Natural killer cell treated with Interleukin-12 subunit alpha and Interleukin-12 subunit beta and Interleukin-15 and Interleukin-18, amount 100 ng/mL, for 72 hours (primary cell): ENCODE data around the gene IBA57. TPM values are rescaled to one million over a fixed set of nuclear protein-coding genes. Genes with fewer than 3 reads are reported as not detected.

ENCODE experiments used
- ATAC-seq, 2 donors: fragments of 150-1000 bp; cut with Tn5 transposase in 1 of 2; sonication (Bioruptor Pico), chemical (Tn5 transposase) in 1 of 2; 2 replicates each; pipeline ENCODE4 v1.10.0; 2021
- DNase-seq: peaks from one replicate; pipeline ENCODE4 v3.0.0; 2022; ENCODE audit warnings: low spot score
- H3K27ac Mint-ChIP-seq, 2 donors: 1 replicate in 1 of 2; 2 replicates in 1 of 2; pipeline ENCODE4 v1.8.0; 2022; ENCODE audit warnings: mixed read lengths in 2 of 2, mild to moderate bottlenecking in 1 of 2, moderate library complexity in 1 of 2
- H3K27me3 Mint-ChIP-seq, 2 donors: 1 replicate in 1 of 2; 2 replicates in 1 of 2; pipeline ENCODE4 v1.8.0; 2022; ENCODE audit warnings: mixed read lengths in 2 of 2
- H3K36me3 Mint-ChIP-seq: one replicate; pipeline ENCODE4 v1.8.0; 2022; ENCODE audit warnings: mixed read lengths
- H3K4me1 Mint-ChIP-seq, 2 donors: 1 replicate in 1 of 2; 2 replicates in 1 of 2; pipeline ENCODE4 v1.8.0; 2022; ENCODE audit warnings: low read depth in 2 of 2, mixed read lengths in 2 of 2, mild to moderate bottlenecking in 1 of 2
- H3K4me3 Mint-ChIP-seq: one replicate; pipeline ENCODE4 v1.8.0; 2022; ENCODE audit warnings: mixed read lengths
- H3K9me3 Mint-ChIP-seq: 2 replicates; pipeline ENCODE4 v1.8.0; 2022; ENCODE audit warnings: mixed read lengths
- total RNA-seq, 2 donors: library from RNA; stranded (reverse); gene quantifications; one replicate each; pipeline ENCODE4 v1.2.3, GENCODE V29; 2022

Gene IBA57
- total RNA-seq, result 1 to 10 TPM; 6.8 to 7.9 TPM

DNA sequence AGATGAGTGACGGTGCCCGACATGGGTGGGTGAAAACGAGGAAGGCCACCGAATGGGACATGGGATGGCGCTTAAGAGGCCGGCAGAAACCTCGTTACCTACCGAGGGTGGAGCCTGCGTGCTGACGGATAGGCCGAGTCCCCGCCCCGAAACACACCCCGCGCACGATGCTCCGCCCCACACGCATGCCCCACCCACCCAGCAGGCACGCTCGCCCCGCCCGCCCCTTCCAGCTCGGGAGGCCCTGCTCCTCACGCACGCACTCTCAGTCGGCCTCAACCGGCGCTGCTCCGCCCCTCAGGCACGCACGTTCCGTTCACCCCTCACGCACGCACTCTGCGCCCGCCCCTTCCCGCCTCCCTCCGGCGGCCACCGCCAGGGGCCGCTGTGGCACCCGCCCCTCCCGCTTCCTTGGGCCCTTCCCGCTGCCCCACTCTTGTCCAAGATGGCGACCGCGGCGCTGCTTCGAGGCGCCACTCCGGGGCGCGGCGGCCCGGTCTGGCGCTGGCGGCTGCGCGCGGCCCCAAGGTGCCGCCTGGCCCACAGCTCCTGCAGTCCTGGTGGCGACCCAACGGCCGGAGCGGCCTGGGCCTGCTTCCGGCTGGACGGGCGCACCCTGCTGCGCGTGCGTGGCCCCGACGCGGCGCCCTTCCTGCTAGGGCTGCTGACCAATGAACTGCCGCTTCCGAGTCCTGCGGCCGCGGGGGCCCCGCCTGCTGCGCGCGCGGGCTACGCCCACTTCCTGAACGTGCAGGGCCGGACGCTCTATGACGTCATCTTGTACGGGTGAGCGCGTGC is at the start of gene IBA57:
TSS of gene IBA57 (plus strand) at position 433 of the 798 bp plus-strand sequence. CDS start at position 446, 13 bp downstream.
- no peaks in the 10 kb centered on the region for H3K9me3 Mint-ChIP-seq
- ATAC-seq, result peak; percentile 93 to 94
- H3K4me1 Mint-ChIP-seq, result peaks cover 22 to 30% of the 10 kb centered on the region in 2 donors
- H3K27ac Mint-ChIP-seq, result peak within 1 kb of the TSS; percentile 60 to 87
- no peaks in the 10 kb centered on the region for H3K27me3 Mint-ChIP-seq
- H3K4me3 Mint-ChIP-seq, result peak within 1 kb of the TSS; percentile 89
- DNase-seq, result peak; percentile 100
- H3K36me3 Mint-ChIP-seq, result no peaks in the 10 kb centered on the region

DNA sequence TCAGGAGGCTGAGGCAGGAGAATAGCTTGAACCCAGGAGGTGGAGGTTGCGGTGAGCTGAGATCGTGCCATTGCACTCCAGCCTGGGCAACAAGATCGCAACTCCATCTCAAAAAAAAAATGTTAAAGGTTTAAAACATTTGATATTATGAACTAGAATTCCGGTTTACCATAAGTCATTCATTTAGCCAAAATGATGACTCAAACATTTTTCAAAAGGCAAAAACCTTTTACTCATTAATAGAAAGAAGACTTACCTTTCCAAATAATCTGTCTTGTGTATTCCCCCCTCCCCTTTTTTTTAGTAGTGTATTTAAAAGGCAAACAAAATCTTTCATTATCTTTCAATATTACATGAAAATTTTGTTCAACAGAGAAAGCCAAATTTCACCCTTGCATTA is 48.3 kb upstream of the IBA57 start:
- Mint-ChIP-seq H3K27me3 (no peaks in the 10 kb centered on the region), H3K4me1 (no peaks in the 10 kb centered on the region), H3K27ac (no peak overlapping the region), H3K4me3 (no peak overlapping the region), H3K36me3 (peaks cover 5% of the 10 kb centered on the region), H3K9me3 (no peaks in the 10 kb centered on the region)
- no peak for DNase-seq
- ATAC-seq, result no peak

DNA sequence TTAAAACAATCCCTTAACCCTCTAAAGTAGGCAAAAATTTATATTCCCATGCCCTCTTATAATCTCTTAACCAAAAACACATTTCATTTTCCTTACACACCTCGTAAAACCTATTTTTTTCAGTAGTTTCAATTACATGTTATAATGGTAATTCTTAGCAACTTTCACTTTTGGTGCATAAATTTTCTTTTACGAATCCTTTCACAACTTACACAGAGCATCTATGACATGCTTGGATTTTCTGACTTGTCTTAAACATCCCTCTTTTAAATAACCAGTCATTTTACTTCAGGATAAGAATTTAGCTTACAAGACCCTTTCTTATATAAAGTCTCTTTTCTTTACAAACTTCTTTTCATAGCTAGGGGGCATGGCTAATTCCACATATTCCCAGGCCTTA is 47.6 kb upstream of the IBA57 start:
- Mint-ChIP-seq H3K27ac (no peak overlapping the region), H3K9me3 (no peaks in the 10 kb centered on the region), H3K4me1 (no peaks in the 10 kb centered on the region), H3K27me3 (peaks cover 0 to 4% of the 10 kb centered on the region in 2 donors), H3K4me3 (no peak overlapping the region), H3K36me3 (peaks cover 5% of the 10 kb centered on the region)
- no peak for ATAC-seq
- DNase-seq, result no peak

DNA sequence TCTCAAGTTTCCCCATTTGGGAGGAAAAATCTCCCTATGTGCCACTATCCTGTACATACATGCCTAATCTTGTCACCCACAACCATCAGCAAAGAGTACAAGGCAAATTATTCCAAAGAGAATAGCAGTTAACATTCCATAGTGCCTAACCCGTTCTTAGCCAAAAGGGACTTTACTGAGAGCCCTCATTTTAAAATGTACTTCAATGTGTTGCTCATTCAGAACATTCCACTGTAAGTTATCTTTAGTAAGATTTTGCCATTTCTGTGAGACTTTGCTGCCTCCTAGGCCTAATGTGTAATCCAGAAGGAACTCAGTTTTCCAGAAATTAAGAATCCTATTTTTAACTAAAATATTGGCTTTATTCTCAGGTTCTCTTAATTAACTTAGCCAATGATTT is 45.3 kb upstream of the IBA57 start:
- Mint-ChIP-seq H3K27ac (no peak overlapping the region), H3K36me3 (peaks cover 5% of the 10 kb centered on the region), H3K9me3 (no peaks in the 10 kb centered on the region), H3K4me1 (no peaks in the 10 kb centered on the region), H3K27me3 (peaks cover 0 to 8% of the 10 kb centered on the region in 2 donors), H3K4me3 (no peak overlapping the region)
- DNase-seq (no peak), ATAC-seq (no peak)

DNA sequence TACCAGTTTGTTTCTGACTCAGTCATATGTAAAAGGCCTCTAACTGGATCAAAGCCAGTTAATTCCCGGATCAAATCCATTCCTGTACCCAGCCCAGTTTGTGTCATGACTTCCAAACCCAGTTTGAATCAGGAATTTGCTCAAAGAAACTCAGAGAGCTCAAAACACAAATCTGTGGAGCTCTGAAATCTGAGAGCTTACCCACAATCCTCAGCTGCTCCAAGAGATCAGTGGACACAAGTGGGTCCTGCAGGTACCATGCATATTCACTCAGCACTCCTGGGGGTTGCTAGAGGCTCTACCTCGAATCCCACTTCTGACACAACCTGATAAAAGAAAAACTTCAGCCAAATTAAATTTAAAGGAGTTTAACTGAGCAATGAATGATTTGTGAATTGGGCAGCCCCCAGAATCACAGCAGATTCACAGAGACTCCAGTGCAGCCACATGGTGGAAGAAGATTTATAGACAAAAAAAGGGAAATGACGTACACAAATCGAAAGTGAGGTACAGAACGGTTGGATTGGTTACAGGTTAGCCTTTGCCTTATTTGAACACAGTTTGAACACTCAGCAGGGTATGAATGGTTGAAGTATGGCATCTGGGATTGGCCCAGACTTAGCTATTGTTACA is 44.6 kb upstream of the IBA57 start:
- no peaks in the 10 kb centered on the region for H3K4me1 Mint-ChIP-seq
- peaks cover 5% of the 10 kb centered on the region for H3K36me3 Mint-ChIP-seq
- ATAC-seq (no peak), DNase-seq (no peak)
- no peak overlapping the region for H3K4me3 Mint-ChIP-seq
- H3K27me3 Mint-ChIP-seq, result peaks cover 0 to 8% of the 10 kb centered on the region in 2 donors
- no peaks in the 10 kb centered on the region for H3K9me3 Mint-ChIP-seq
- H3K27ac Mint-ChIP-seq, result no peak overlapping the region

DNA sequence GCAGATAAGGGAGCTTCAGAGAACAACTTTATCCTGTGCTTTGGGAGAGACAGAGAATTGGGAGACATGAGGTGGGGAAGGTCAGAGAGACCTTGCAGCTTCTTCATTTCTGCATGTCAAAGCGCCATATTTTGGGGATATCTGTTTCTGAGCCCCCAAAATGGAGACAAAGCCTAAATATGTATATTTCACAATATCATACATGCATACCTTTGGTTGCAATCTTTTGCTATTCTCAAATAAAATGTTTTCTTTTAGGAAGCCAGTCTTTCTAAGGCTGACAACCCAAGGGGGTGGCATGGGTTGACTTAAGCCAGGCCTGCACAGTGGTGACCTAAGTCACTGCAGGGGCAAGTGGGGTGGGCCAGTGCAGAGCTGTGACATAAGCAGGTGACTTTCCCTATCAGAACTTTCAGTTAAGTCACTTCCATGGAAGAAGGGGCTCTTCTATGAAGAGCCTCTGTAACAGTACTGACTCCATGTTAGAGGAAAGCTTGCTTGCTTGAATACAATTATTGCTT is 42.6 kb upstream of the IBA57 start:
- Mint-ChIP-seq H3K27ac (no peak overlapping the region), H3K4me1 (no peaks in the 10 kb centered on the region), H3K9me3 (no peaks in the 10 kb centered on the region), H3K4me3 (no peak overlapping the region), H3K36me3 (peaks cover 3% of the 10 kb centered on the region), H3K27me3 (peaks cover 6 to 8% of the 10 kb centered on the region in 2 donors)
- DNase-seq (no peak), ATAC-seq (no peak)

DNA sequence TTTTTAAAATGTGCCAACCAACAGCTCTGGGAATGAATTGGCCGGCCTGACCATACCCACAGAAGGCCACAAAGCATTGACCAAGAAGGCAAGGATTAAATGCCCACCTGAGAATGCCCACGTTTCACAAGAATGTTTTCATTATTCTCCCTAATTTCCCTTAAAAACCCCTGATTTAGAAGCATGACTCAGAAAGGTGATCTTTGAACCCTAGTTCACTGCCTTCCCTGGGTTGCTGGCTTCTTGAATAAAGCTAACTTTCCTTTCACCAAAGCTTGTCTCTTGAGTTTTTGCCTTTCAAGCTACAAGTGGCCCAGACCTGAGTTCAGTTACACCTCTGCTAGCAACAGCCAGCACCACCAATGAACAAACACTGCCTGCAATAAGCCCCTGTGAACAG is 42.1 kb upstream of the IBA57 start:
- H3K36me3 Mint-ChIP-seq, result no peaks in the 10 kb centered on the region
- no peaks in the 10 kb centered on the region for H3K9me3 Mint-ChIP-seq

DNA sequence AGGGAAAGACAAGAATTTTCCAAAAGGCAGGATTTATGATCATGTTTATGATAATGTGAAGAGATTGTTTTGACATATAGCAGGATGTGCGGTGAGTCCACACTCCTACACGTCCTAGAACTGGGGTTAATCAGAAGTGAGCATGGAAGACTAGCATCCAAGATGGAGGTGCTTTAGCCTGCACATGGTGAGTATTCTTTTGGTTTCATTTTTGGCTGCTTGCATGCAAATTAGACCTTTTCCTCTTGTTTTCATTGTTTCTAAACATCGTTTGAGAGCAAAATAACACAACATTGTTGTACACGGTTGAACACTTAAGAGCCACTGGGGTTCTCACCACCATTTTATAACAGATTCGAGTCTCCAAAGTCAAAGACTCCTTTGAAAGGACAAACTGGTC is 40.4 kb upstream of the IBA57 start:
- Mint-ChIP-seq H3K27me3 (peaks cover 6 to 8% of the 10 kb centered on the region in 2 donors), H3K27ac (no peak overlapping the region), H3K9me3 (no peaks in the 10 kb centered on the region), H3K4me3 (no peak overlapping the region), H3K36me3 (no peaks in the 10 kb centered on the region), H3K4me1 (no peaks in the 10 kb centered on the region)
- no peak for ATAC-seq
- no peak for DNase-seq

More for the DNA sequence above, 42.1 kb upstream of the IBA57 start:
- Mint-ChIP-seq H3K27me3 (peaks cover 6 to 8% of the 10 kb centered on the region in 2 donors), H3K4me3 (no peak overlapping the region), H3K4me1 (no peaks in the 10 kb centered on the region), H3K27ac (no peak overlapping the region)
- no peak for ATAC-seq
- no peak for DNase-seq

DNA sequence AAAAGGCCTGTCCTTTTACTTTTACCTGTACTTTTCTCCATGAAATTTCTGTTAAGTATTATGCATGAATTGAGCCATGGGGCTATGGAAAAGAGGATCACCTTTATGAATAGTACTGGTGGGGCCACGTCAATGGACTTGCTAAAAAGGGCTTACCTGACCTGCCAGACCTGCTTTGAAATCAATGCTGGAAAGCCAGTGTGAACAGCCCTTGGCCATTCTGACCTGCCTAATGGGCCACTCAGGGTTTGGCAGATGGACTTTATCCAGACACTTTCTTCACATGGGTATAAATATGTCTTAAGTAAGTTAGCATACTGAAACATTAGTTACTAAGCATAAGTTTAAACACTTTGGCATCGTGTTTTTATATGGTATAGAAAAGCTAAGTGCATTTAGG is 33.8 kb upstream of the IBA57 start:
- no peak overlapping the region for H3K4me3 Mint-ChIP-seq

DNA sequence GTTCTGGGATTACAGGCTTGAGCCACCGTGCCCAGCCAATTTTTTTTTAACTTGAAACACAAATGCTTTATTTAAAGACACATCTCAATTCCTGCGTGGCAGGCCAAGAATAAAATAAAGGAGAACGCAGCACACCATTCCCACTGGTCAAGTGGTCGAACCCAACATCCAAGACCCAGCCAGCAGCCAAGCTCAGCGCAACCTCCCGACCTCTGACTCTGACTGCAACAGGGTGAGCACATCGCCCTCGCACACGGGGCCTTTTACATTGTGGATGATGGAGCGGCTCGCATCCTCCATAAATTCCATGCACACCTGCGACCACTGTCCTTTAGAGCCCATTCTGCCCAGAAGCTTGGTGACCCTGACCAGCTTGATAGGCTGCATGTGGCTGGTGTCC is 31.0 kb upstream of the IBA57 start:
- Mint-ChIP-seq H3K4me1 (peaks cover 10% of the 10 kb centered on the region in 2 donors), H3K9me3 (no peaks in the 10 kb centered on the region), H3K27ac (no peak overlapping the region), H3K36me3 (no peaks in the 10 kb centered on the region), H3K27me3 (peaks cover 0 to 2% of the 10 kb centered on the region in 2 donors), H3K4me3 (no peak overlapping the region)
- no peak for ATAC-seq
- no peak for DNase-seq

More for the DNA sequence above, 33.8 kb upstream of the IBA57 start:
- no peaks in the 10 kb centered on the region for H3K36me3 Mint-ChIP-seq
- no peak for DNase-seq
- no peak for ATAC-seq
- peaks cover 2 to 6% of the 10 kb centered on the region in 2 donors for H3K27me3 Mint-ChIP-seq
- peaks cover 2 to 3% of the 10 kb centered on the region in 2 donors for H3K4me1 Mint-ChIP-seq
- H3K9me3 Mint-ChIP-seq, result no peaks in the 10 kb centered on the region
- no peak overlapping the region for H3K27ac Mint-ChIP-seq

DNA sequence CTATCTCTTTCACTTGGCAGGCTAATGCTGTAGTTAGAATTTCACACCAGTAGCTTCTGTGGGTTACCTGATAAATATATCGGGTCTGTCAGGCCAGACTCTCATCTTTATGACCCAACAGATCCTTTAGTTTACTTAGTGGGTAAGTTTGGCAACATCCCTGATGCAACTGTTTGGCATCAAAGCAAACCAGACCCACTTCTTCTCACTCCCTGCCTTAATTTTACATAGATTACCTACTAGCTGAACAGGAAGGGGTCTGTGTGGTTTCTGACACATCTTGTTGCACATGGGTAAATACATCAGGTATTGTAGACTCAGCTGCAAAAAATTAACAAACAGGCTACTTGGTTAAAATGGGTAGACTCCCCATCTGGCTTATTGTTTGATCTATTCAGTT is 28.7 kb upstream of the IBA57 start:
- Mint-ChIP-seq H3K27me3 (peaks cover 0 to 2% of the 10 kb centered on the region in 2 donors), H3K9me3 (no peaks in the 10 kb centered on the region), H3K27ac (peak overlapping the region; percentile 24 to 30), H3K4me1 (peaks cover 9 to 10% of the 10 kb centered on the region in 2 donors), H3K4me3 (peak overlapping the region; percentile 28), H3K36me3 (no peaks in the 10 kb centered on the region)
- ATAC-seq, result no peak
- DNase-seq, result no peak

DNA sequence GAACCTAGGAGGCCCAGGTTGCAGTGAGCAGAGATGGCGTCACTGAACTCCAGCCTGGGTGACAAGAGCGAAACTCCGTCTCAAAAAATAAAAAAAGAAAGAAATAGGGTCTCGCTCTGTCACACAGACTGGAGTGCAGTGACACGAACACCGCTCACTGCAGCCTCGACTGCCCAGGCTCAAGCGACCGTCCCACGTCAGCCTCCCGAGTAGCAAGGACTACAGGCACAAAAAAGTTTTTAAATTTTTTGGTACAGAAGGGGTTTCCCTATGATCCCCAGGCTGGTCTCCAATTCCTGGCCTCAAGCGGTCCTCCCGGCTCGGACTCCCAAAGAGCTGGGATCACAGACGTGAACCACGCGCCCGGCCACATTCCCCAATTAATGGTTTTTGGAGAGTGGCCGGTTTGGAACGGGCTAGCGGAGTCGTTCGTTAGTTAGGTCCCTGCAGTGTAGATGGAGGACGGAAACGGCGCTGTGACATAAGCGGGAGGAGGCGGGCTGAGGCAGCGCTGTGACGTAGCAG is 26.1 kb upstream of the IBA57 start:
- ATAC-seq, result no peak
- H3K36me3 Mint-ChIP-seq, result no peaks in the 10 kb centered on the region

DNA sequence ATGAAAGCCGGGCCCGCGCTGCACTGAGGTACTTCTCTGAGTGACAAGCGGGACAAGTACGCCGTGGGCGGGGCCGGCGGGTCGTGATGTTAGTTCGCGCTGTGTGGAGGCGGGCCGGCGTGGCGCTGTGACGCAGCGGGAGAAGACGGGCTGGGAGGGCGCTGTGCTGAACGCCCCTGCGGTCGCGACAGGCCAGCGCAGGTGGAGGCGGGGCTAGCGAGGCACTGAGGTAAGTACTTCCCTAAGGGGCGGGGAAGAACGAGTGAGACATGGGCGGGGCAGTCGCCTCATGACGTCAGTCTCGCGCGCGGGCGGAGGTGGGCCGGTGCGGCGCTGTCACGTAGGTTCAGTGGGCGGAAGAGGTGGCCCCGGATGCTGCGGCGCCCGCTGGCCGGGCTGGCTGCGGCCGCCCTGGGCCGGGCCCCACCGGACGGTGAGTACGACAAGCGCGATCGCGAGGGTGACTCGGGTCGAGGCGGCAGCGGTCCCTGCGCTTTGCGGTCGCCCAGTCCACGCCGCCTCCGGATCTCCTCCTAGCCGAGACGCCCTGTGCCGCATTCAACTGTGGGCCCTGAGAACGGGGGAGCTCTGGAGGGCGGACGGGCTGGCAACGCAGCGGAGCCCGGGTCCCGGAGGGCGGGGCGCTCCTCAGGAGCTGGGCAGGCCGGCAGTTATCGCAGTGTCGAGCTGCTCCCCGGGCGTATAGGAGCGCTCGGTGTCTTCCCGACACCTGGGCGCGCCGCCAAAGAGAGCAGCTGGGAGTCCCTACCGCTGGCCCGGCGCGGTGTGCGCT is 25.5 kb upstream of the IBA57 start, which contains the start of gene GUK1:
TSS of gene GUK1 (plus strand) at position 349 of the 793 bp plus-strand sequence. CDS start at position 373, 24 bp downstream.
- Mint-ChIP-seq H3K9me3 (no peaks in the 10 kb centered on the region), H3K4me3 (peak within 1 kb of the TSS; percentile 93), H3K27me3 (no peaks in the 10 kb centered on the region), H3K27ac (peak within 1 kb of the TSS; percentile 83 to 99), H3K4me1 (peaks cover 25% of the 10 kb centered on the region in 2 donors), H3K36me3 (no peaks in the 10 kb centered on the region)
- peak; percentile 95 to 97 for ATAC-seq
- peak; percentile 100 for DNase-seq

More for the DNA sequence above, 26.1 kb upstream of the IBA57 start:
- H3K27me3 Mint-ChIP-seq, result peaks cover 0 to 2% of the 10 kb centered on the region in 2 donors
- H3K4me3 Mint-ChIP-seq, result peak overlapping the region; percentile 93
- DNase-seq, result no peak
- H3K9me3 Mint-ChIP-seq, result no peaks in the 10 kb centered on the region
- peaks cover 25% of the 10 kb centered on the region in 2 donors for H3K4me1 Mint-ChIP-seq
- peak overlapping the region; percentile 83 to 99 for H3K27ac Mint-ChIP-seq
